Endothelial cell of umbilical vein (primary cell): ENCODE measurements around the gene CD86. TPM values are rescaled to one million over a fixed set of nuclear protein-coding genes. Genes with fewer than 3 reads are reported as not detected.

Experiments used
- BruUV-seq: library from RNA; stranded (reverse); fragments of 400-500 nt; replicated peaks from 2 replicates; lab custom pipeline; 2021; lab: Mats Ljungman, UMichigan
- CTCF ChIA-PET: fragments of 300-600, 350-600 bp; sonication (Branson Sonifier 250); formaldehyde crosslinking; loops from one replicate; lab custom pipeline; 2021; ENCODE audit warnings: antibody characterized with exemption, inconsistent platforms; lab: Charles Lee
- POLR2A ChIA-PET: fragments of 300-600, 350-600 bp; sonication (Branson Sonifier 250); formaldehyde crosslinking; loops from one replicate; lab custom pipeline; 2021; ENCODE audit warnings: antibody characterized with exemption, inconsistent platforms; lab: Charles Lee
- DNase-seq: peaks from one replicate; pipeline ENCODE4 v3.0.0-alpha.2; 2011; ENCODE audit warnings: low read depth, low spot score
- FAIRE-seq: peaks from 2 replicates; lab custom pipeline; 2011; peaks lifted over from hg19 to GRCh38; lab: Jason Lieb, UNC
- H2AFZ ChIP-seq: 2 replicates; pipeline ENCODE4 v1.6.0; 2012; ENCODE audit warnings: low read depth, low read length, control low read depth, inconsistent platforms
- H3K27ac ChIP-seq: 2 replicates; pipeline ENCODE4 v1.5.1; 2011; ENCODE audit warnings: low read depth, mild to moderate bottlenecking, control low read depth, low read length, moderate library complexity; ENCODE audit not compliant: insufficient read depth
- H3K27me3 ChIP-seq, 2 experiments: 2 replicates each; pipeline versions ENCODE4 v1.6.0 to v1.6.1; 2011; ENCODE audit warnings: low read length in 2 of 2, mixed read lengths in 1 of 2; ENCODE audit not compliant: control insufficient read depth in 2 of 2, insufficient read depth in 2 of 2
- H3K36me3 ChIP-seq, 2 experiments: 2 replicates in 1 of 2; 3 replicates in 1 of 2; pipeline ENCODE4 v1.5.1; 2011; ENCODE audit warnings: low read length in 2 of 2, mild to moderate bottlenecking in 1 of 2, moderate library complexity in 1 of 2; ENCODE audit not compliant: control insufficient read depth in 2 of 2, insufficient read depth in 2 of 2; ENCODE audit errors: extremely low read depth in 1 of 2
- H3K4me1 ChIP-seq: 3 replicates; pipeline ENCODE4 v1.5.1; 2011; ENCODE audit warnings: mild to moderate bottlenecking, low read length; ENCODE audit not compliant: control insufficient read depth, insufficient read depth; ENCODE audit errors: extremely low read depth
- H3K4me2 ChIP-seq: 2 replicates; pipeline ENCODE4 v1.6.1; 2011; ENCODE audit warnings: low read length, control low read depth, mixed read lengths; ENCODE audit not compliant: insufficient read depth
- H3K4me3 ChIP-seq, 3 experiments: fragments of 200-600 bp in 1 of 3; sonication (generic), shearing (Covaris generic) in 1 of 3; replicated peaks in 1 of 3; 2 replicates each; pipeline ENCODE4 v1.5.1; 2011 to 2016; ENCODE audit warnings: control low read depth in 3 of 3, low read length in 3 of 3, mild to moderate bottlenecking in 2 of 3, inconsistent platforms in 1 of 3, low read depth in 1 of 3, moderate library complexity in 1 of 3; ENCODE audit not compliant: insufficient read depth in 1 of 3
- H3K79me2 ChIP-seq: 2 replicates; pipeline ENCODE4 v1.6.0; 2012; ENCODE audit warnings: low read length, inconsistent platforms; ENCODE audit not compliant: control insufficient read depth, insufficient read depth
- H3K9ac ChIP-seq: replicated peaks from 2 replicates; pipeline ENCODE3; 2011; ENCODE audit warnings: low read length, control low read depth; ENCODE audit not compliant: insufficient read depth; ENCODE audit errors: extremely low read depth
- H3K9me1 ChIP-seq: replicated peaks from 3 replicates; pipeline ENCODE4 v1.6.0; 2011; ENCODE audit warnings: mild to moderate bottlenecking, low read length; ENCODE audit not compliant: control insufficient read depth, insufficient read depth; ENCODE audit errors: extremely low read depth
- H3K9me3 ChIP-seq: replicated peaks from 2 replicates; pipeline ENCODE4 v1.5.1; 2012; ENCODE audit warnings: low read length, inconsistent platforms; ENCODE audit not compliant: control insufficient read depth, insufficient read depth
- H4K20me1 ChIP-seq: replicated peaks from 2 replicates; pipeline ENCODE3; 2011; ENCODE audit warnings: mild to moderate bottlenecking, low read length; ENCODE audit not compliant: control insufficient read depth, insufficient read depth; ENCODE audit errors: extremely low read depth
- EZH2 ChIP-seq: IDR thresholded peaks from 2 replicates; pipeline ENCODE4 v1.6.1; 2012; ENCODE audit warnings: borderline replicate concordance, low read depth, mild to moderate bottlenecking, moderate library complexity, low read length, inconsistent platforms; ENCODE audit not compliant: severe bottlenecking
- FOS ChIP-seq: IDR thresholded peaks from 2 replicates; pipeline ENCODE4 v1.6.1; 2011; ENCODE audit warnings: mild to moderate bottlenecking, low read length, moderate library complexity, borderline replicate concordance; ENCODE audit not compliant: insufficient read depth
- GATA2 ChIP-seq: IDR thresholded peaks from 2 replicates; pipeline ENCODE4 v1.7.0; 2011; ENCODE audit warnings: low read depth, mild to moderate bottlenecking, moderate library complexity, mixed read lengths, low read length; ENCODE audit not compliant: insufficient read length, insufficient read depth
- JUN ChIP-seq: IDR thresholded peaks from 2 replicates; pipeline ENCODE4 v1.6.1; 2011; ENCODE audit warnings: borderline replicate concordance, low read depth; ENCODE audit not compliant: insufficient read length, insufficient read depth
- MYC ChIP-seq: IDR thresholded peaks from one replicate; pipeline ENCODE4 v1.6.1; 2011; ENCODE audit warnings: mild to moderate bottlenecking, low read depth, low read length
- POLR2A ChIP-seq: IDR thresholded peaks from 2 replicates; pipeline ENCODE4 v1.6.1; 2012; ENCODE audit warnings: low read depth, mild to moderate bottlenecking, control low read depth, low read length
- POLR2AphosphoS5 ChIP-seq: IDR thresholded peaks from 2 replicates; pipeline ENCODE4 v1.6.1; 2012; ENCODE audit warnings: low read depth, mild to moderate bottlenecking, control low read depth, low read length, moderate library complexity; ENCODE audit not compliant: insufficient read depth
- dilution Hi-C: fragments of 300-500 bp; cut with MboI; formaldehyde crosslinking; loops from one replicate; pipeline ENCODE4 v1.15.0; 2019; ENCODE audit warnings: low sequenced_read_pairs; ENCODE audit not compliant: extremely low pct_ligation_motif_present
- intact Hi-C: fragments of 100-400 bp; cut with micrococcal nuclease; formaldehyde crosslinking; loops from one replicate; pipeline ENCODE4 v1.10.0; 2022
- polyA plus RNA-seq, 4 experiments: library from polyadenylated mRNA; depleted of rRNA in 3 of 4; stranded (reverse) in 3 of 4; unstranded in 1 of 4; fragments of >200 nt; gene quantifications; 2 replicates each; pipeline versions ENCODE4 v1.2.1 to v1.2.3, GENCODE V29; 2011 to 2012; ENCODE audit warnings: missing spikeins in 1 of 4
- total RNA-seq: library from RNA; stranded (reverse); gene quantifications from 2 replicates; pipeline ENCODE4 v1.2.3, GENCODE V29; 2021
- TF ChIP-seq, protein P1 (sequence below): IDR thresholded peaks from 2 replicates; pipeline ENCODE4 v1.6.1; 2011; ENCODE audit not compliant: insufficient read depth, insufficient read length
- TF ChIP-seq, protein P2 (sequence below), 2 donors: IDR thresholded peaks; 1 replicate in 1 of 2; 2 replicates in 1 of 2; pipeline ENCODE4 v1.5.1; 2011; ENCODE audit warnings: low read length in 2 of 2, mild to moderate bottlenecking in 2 of 2, moderate library complexity in 2 of 2, control low read depth in 1 of 2, inconsistent platforms in 1 of 2, low read depth in 1 of 2; ENCODE audit not compliant: insufficient read depth in 1 of 2; ENCODE audit errors: extremely low read depth in 1 of 2

The CD86 gene
- total and polyA plus RNA-seq, 2 donors (not counting 3 experiments of a cell fraction or from before 2014, with no cell fraction given): not detected

DNA sequence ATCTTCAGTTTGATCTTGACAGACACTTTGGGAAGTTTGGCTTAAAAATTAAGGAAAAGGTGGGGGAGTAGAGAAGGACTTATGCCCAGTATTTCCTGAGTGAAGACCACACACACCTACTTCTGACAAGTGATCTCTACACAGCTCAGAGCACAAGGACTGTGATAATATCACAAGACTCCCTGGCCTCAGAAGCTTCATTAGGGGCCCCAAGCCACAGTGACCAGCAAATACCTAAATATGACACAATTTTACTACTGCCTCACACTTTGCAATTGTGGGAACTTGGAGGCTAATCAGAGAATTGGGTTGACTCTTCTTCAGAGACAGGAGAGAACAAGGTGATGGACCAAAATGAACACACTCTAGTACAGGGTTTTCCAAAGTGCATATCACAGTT lies 35.7 kb upstream of the CD86 start:
- ChIA-PET CTCF (interaction anchor here (1.6 kb wide), 1 partner anchor 8 kb away, joined by 5 read pairs; no protein-coding TSS in a partner anchor), POLR2A (no interaction called here)
- intact Hi-C loops (no loop called here), dilution Hi-C loops (no loop called here)
- Histone ChIP-seq H2AFZ (no peak overlapping the region), H3K27me3 (peaks cover 23 to 26% of the 10 kb centered on the region in 2 experiments), H3K4me2 (no peak overlapping the region), H3K9me3 (no peaks in the 10 kb centered on the region), H3K4me3 (no peak overlapping the region), H3K36me3 (no peaks in the 10 kb centered on the region), H3K4me1 (no peaks in the 10 kb centered on the region), H3K79me2 (no peaks in the 10 kb centered on the region), H4K20me1 (no peaks in the 10 kb centered on the region), H3K9me1 (no peaks in the 10 kb centered on the region), H3K9ac (no peak overlapping the region), H3K27ac (no peak overlapping the region)
- FAIRE-seq (no peak), DNase-seq (no peak)
- no TSS peak for BruUV-seq
- no peak for TF ChIP-seq GATA2
- no peak for TF ChIP-seq POLR2AphosphoS5
- no peak for TF ChIP-seq MYC
- TF ChIP-seq, protein P1, sequence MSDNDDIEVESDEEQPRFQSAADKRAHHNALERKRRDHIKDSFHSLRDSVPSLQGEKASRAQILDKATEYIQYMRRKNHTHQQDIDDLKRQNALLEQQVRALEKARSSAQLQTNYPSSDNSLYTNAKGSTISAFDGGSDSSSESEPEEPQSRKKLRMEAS: no peak
- no peak for TF ChIP-seq JUN
- TF ChIP-seq EZH2: no peak

DNA sequence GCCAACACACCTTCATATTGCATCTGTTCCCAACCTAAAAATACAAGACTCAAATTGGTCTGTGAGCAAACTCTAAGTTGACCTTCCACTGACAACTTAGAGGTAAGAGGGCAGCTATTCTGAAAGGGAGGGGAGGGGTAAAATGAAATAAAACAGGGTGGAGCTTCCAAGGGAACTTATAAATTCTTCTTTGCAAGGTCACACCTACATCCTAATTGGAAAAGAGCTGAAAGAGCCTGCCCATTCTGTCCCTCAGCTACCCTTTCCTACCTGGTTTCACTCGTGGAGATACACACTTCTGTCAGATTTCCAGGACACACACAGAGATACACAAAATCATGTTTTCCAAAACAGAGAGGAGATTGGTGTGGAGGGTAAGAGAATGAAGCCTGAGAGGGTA lies 34.1 kb upstream of the CD86 start:
- H3K4me1 ChIP-seq: no peaks in the 10 kb centered on the region
- FAIRE-seq: no peak
- peaks cover 23 to 28% of the 10 kb centered on the region in 2 experiments for H3K27me3 ChIP-seq
- no peak overlapping the region for H2AFZ ChIP-seq
- no peaks in the 10 kb centered on the region for H3K9me1 ChIP-seq
- no peak for TF ChIP-seq GATA2
- no peak for TF ChIP-seq POLR2A
- no peak for TF ChIP-seq EZH2
- no peak for TF ChIP-seq JUN
- TF ChIP-seq, protein P1: no peak
- TF ChIP-seq, protein P2, sequence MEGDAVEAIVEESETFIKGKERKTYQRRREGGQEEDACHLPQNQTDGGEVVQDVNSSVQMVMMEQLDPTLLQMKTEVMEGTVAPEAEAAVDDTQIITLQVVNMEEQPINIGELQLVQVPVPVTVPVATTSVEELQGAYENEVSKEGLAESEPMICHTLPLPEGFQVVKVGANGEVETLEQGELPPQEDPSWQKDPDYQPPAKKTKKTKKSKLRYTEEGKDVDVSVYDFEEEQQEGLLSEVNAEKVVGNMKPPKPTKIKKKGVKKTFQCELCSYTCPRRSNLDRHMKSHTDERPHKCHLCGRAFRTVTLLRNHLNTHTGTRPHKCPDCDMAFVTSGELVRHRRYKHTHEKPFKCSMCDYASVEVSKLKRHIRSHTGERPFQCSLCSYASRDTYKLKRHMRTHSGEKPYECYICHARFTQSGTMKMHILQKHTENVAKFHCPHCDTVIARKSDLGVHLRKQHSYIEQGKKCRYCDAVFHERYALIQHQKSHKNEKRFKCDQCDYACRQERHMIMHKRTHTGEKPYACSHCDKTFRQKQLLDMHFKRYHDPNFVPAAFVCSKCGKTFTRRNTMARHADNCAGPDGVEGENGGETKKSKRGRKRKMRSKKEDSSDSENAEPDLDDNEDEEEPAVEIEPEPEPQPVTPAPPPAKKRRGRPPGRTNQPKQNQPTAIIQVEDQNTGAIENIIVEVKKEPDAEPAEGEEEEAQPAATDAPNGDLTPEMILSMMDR (IDR thresholded peaks at IDR 0.05; ENCODE audit: extremely low read depth in 1 of 2, insufficient read depth in 1 of 2, low read depth in 1 of 2, low read length in 2 of 2): no peak
- TF ChIP-seq MYC: no peak
- TF ChIP-seq FOS: no peak
- TF ChIP-seq POLR2AphosphoS5: no peak
- ChIA-PET CTCF (interaction anchor here (1.1 to 1.6 kb wide), 3 partner anchors 10 to 17 kb away, joined by 3 to 5 read pairs (median 4); no protein-coding TSS in a partner anchor), POLR2A (no interaction called here)
- H3K27ac ChIP-seq: no peak overlapping the region
- H3K36me3 ChIP-seq: no peaks in the 10 kb centered on the region
- no peaks in the 10 kb centered on the region for H3K79me2 ChIP-seq
- no peaks in the 10 kb centered on the region for H3K9me3 ChIP-seq
- no peak overlapping the region for H3K4me2 ChIP-seq
- dilution Hi-C loops: no loop called here
- intact Hi-C loops: no loop called here
- H3K4me3 ChIP-seq: no peak overlapping the region
- no peaks in the 10 kb centered on the region for H4K20me1 ChIP-seq
- no peak overlapping the region for H3K9ac ChIP-seq
- DNase-seq: no peak
- no TSS peak for BruUV-seq
